LoVo (cell line): ENCODE data around the gene TBX21.

Source experiments
- DNase-seq: peaks from one replicate; pipeline ENCODE4 v3.0.0-alpha.2; 2016; ENCODE audit warnings: low spot score

TBX21 gene, protein sequence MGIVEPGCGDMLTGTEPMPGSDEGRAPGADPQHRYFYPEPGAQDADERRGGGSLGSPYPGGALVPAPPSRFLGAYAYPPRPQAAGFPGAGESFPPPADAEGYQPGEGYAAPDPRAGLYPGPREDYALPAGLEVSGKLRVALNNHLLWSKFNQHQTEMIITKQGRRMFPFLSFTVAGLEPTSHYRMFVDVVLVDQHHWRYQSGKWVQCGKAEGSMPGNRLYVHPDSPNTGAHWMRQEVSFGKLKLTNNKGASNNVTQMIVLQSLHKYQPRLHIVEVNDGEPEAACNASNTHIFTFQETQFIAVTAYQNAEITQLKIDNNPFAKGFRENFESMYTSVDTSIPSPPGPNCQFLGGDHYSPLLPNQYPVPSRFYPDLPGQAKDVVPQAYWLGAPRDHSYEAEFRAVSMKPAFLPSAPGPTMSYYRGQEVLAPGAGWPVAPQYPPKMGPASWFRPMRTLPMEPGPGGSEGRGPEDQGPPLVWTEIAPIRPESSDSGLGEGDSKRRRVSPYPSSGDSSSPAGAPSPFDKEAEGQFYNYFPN

GRCh38 chr17:47733047-47733673 lies at the start of gene TBX21:
TBX21 (plus strand) TSS chr17:47733236; CDS start chr17:47733455, 219 bp downstream.
- DNase-seq: peak; percentile 13

DNA sequence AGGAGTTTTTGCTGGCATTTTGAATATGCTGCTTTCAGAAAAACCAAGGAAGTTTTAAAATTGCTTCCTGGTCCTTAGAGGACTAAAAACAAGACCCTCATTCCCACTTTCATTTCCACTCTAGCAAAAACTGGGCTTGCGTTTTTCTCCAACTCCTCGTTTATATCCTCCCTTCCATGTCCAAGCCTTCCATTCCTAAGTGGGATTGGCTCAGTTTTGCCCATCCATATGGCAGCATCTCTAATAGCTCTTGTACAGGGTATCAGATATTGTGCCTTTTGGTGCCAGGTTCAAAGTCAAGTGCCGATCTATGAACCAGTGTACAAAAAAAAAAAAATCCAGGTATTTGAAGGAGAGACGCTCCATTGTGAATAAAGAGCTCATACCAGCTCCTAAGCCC lies 49.0 kb upstream of the TBX21 start:
- no peak for DNase-seq

GRCh38 chr17:47684535-47685193 lies 48.4 kb upstream of the TBX21 start:
- no peak for DNase-seq

- no peak for DNase-seq
Measured at GRCh38 chr17:47685556-47686275, 47.3 kb upstream of the TBX21 start.

DNA sequence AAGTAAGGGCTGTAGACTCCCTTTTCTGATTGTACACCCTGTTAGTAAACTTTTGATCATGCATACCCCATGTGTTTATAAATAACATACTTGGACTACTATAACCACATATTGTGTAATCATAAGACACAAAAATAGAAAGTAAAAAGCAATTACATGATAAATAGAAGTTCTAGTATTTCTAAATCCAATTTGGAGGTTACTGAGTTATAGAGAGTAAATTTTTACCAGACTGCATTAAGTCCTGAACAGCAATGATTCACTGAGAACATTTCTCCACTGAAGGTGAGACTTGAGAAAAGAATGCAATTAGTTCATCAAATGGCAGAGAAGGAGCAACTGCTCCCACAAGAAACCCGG lies 46.8 kb upstream of the TBX21 start:
- no peak for DNase-seq

- no peak for DNase-seq
Measured at GRCh38 chr17:47686664-47687327, 46.2 kb upstream of the TBX21 start.

DNA sequence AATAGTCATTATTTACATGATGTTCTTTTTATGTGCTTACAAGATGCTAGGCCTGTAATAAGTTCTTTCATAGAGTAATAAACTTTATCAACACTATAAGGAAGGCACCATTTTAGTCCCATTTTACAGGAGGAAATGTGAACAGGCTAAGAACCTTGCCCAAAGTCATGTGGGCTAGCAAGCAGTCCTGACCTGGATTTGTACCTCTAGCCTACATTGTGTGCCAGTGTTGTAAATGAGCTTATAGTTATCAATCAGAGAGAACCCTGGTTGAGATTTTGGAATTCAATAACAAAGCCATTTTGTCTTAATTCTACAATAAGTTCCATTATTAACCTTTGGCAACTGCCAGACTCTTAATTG lies 45.7 kb upstream of the TBX21 start:
- no peak for DNase-seq

DNA sequence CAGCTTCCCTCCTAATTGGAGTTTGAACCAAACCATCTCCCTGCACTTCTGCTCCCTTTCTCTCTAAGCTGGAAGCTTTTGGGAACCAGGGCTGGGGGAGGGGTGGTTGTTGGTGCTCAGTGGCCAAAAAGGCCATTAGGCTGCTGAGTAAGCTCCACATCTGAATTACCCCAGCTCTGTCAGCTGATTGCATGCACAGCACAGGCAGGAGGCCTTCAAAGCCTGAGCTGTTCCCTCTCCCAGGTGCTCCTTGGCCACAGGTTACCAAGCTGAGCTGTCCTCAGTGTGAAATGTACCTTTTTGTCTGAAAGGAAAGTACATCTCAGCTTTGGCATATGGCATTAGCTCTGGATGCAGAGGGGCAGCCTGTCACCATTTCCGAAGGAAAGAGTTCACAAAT lies 45.3 kb upstream of the TBX21 start:
- DNase-seq: no peak

DNA sequence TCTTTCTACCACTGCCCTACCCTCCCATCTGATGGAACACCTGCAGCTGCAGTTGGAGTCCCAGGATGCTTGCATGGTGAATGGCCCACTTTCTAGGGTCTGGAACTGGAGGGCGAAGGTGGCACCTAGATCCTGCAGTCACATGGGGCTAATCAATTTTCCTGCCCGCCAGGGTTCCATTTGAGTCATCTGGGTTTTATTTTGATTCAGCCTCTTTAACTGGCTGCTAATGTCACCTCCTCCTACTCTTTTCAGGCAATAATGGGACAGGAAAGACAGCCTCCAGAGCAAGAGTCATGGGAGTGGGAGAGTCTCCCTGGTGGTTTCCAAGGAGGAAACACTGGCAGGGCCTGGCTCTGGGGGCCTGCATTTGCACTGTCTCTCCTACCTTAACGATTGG lies 42.9 kb upstream of the TBX21 start:
- DNase-seq: no peak

GRCh38 chr17:47692137-47692894 lies 40.7 kb upstream of the TBX21 start:
- DNase-seq: no peak

- DNase-seq: no peak
Measured at GRCh38 chr17:47692895-47693730, 39.9 kb upstream of the TBX21 start.

- peak; percentile 29 for DNase-seq
Measured at GRCh38 chr17:47693731-47694580, 39.1 kb upstream of the TBX21 start, which contains the start of gene TBKBP1. TBKBP1 (plus strand) TSS chr17:47694161; CDS start chr17:47696113, 1,952 bp downstream.

DNA sequence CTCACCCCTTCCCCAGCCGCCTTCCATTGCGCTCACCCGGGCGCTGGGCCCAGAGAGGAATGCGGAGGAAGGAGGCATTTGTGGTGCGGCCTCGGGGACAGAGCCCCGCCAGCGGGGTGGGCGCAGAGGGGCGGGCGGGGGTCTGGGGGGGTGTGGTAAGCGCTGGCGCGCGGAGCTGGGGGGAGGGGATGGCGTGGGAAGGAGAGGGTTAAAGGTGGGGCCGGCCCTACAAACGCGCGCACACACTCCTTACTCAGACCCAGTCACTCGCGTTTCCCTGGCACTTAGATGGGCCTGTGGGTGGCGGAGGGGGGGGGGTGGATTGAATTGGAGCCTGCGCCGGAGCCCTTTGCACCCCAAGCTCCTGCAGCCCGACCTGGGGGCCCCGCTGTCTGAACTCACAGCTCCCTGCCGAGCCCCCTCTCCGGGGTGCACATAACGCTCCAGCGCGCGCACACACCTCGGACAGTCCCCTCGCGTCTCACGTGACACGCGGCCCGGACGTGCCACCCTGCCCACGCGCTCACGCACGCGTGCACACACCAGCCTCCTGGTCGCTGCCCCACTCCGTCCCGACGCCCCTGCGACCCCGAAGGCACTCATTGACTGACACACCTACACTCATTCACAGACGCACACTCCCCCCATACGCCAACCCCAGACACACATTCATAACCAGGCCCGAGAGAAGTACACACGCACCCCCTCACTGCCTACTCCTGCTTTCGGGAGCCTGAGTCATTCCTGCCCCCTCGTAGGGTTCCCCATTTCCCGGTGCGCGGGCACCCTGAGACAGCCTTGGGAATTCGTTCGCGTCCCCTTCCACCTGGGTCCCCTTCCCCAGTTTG lies 38.2 kb upstream of the TBX21 start:
- DNase-seq: no peak

GRCh38 chr17:47695429-47696376 lies 37.3 kb upstream of the TBX21 start:
- DNase-seq: no peak

DNA sequence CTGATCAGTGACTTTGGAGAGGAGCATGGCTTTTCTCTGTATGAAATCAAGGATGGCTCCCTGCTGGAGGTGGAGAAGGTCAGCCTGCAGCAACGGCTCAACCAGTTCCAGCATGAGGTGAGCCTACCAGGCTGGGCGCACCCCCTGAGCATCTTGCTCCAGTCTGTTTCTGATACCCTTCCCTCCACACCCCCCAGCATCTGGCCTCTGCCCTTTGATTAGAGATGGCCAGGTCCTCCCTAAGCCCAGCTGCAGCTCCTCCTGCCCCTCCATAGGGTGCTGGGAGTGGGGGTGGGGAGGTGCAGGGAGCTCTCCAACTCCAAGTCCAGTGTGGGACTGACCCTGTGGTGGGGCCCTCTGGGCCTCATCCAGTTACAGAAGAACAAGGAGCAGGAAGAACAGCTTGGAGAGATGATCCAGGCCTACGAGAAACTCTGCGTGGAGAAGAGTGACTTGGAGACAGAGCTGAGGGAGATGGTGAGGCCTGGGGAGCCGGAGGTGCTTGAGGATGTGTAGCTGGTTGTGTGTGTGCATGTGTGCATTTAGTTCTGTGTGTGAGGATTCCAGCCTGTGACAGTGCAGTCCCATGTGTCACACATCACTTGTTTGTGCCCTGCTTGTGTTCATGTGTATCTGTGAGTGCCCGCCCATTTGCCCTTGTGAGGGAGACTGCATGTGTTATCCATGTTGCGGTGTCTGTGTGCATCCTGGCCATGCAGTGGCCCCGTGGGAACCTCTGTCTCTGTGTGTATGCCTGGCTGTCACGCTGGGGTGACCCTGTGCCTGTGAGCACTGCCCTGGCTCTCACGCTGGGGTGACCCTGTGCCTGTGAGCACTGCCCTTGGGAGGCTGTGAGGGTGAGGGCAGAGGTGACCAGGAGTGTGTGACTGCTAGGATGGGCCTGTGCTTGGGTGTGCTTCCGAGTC lies 36.1 kb upstream of the TBX21 start:
- DNase-seq: no peak
